Neuronal stem cell (in vitro differentiated cells): ENCODE measurements around the gene DLK1.
A peak's percentile ranks its signal among the peaks of the same experiment; 100 is the strongest.

Experiments
- DNase-seq: peaks from one replicate; pipeline ENCODE4 v3.0.0-alpha.2; 2013; ENCODE audit warnings: low spot score
- H2AFZ ChIP-seq: one replicate; pipeline ENCODE4 v1.6.1; 2013; ENCODE audit warnings: mild to moderate bottlenecking, low read length, inconsistent platforms
- H2AK5ac ChIP-seq: 2 replicates; pipeline ENCODE4 v1.6.1; 2013; ENCODE audit warnings: low read depth, mild to moderate bottlenecking, inconsistent platforms, low read length, moderate library complexity, mixed read lengths
- H2BK120ac ChIP-seq: 2 replicates; pipeline ENCODE4 v1.6.1; 2013; ENCODE audit warnings: low read depth, mild to moderate bottlenecking, inconsistent platforms, low read length, moderate library complexity, mixed read lengths
- H2BK12ac ChIP-seq: one replicate; pipeline ENCODE4 v1.6.1; 2013; ENCODE audit warnings: low read length, inconsistent platforms
- H2BK15ac ChIP-seq: 2 replicates; pipeline ENCODE4 v1.6.1; 2013; ENCODE audit warnings: mild to moderate bottlenecking, low read length, inconsistent platforms, mixed read lengths
- H2BK5ac ChIP-seq: one replicate; pipeline ENCODE4 v1.6.1; 2013; ENCODE audit warnings: inconsistent platforms, mild to moderate bottlenecking, low read length, moderate library complexity
- H3K14ac ChIP-seq: one replicate; pipeline ENCODE4 v1.6.1; 2013; ENCODE audit warnings: low read length, inconsistent platforms
- H3K18ac ChIP-seq: 2 replicates; pipeline ENCODE4 v1.6.1; 2013; ENCODE audit warnings: low read length, inconsistent platforms
- H3K23ac ChIP-seq: 2 replicates; pipeline ENCODE4 v1.6.1; 2013; ENCODE audit warnings: low read depth, mild to moderate bottlenecking, mixed read lengths, low read length, inconsistent platforms; ENCODE audit not compliant: poor library complexity
- H3K27ac ChIP-seq: replicated peaks from 3 replicates; pipeline ENCODE4 v1.5.1; 2013; ENCODE audit warnings: low read length, inconsistent platforms
- H3K27me3 ChIP-seq, 3 experiments: 2 replicates each; pipeline ENCODE4 v1.6.1; 2013; ENCODE audit warnings: low read length in 3 of 3, mild to moderate bottlenecking in 2 of 3, inconsistent platforms in 1 of 3, low read depth in 1 of 3, mixed read lengths in 1 of 3, moderate library complexity in 1 of 3; ENCODE audit not compliant: control insufficient read depth in 3 of 3, insufficient read depth in 3 of 3
- H3K36me3 ChIP-seq, 2 donors: replicated peaks in 1 of 2; 2 replicates each; pipeline ENCODE4 v1.6.1; 2013; ENCODE audit warnings: low read length in 2 of 2; ENCODE audit not compliant: control insufficient read depth in 2 of 2, insufficient read depth in 2 of 2
- H3K4ac ChIP-seq: 2 replicates; pipeline ENCODE4 v1.6.1; 2013; ENCODE audit warnings: inconsistent platforms, mild to moderate bottlenecking, low read length, moderate library complexity
- H3K4me1 ChIP-seq, 2 donors: 1 replicate in 1 of 2; 2 replicates in 1 of 2; pipeline ENCODE4 v1.6.1; 2013; ENCODE audit warnings: low read length in 2 of 2, low read depth in 1 of 2; ENCODE audit not compliant: control insufficient read depth in 2 of 2, insufficient read depth in 1 of 2
- H3K4me2 ChIP-seq: one replicate; pipeline ENCODE4 v1.6.1; 2013; ENCODE audit warnings: mild to moderate bottlenecking, low read length, inconsistent platforms; ENCODE audit not compliant: insufficient read depth, poor library complexity, severe bottlenecking
- H3K4me3 ChIP-seq, 2 donors: 2 replicates each; pipeline ENCODE4 v1.5.1; 2013; ENCODE audit warnings: low read length in 2 of 2, mild to moderate bottlenecking in 2 of 2, inconsistent platforms in 1 of 2, moderate library complexity in 1 of 2
- H3K79me1 ChIP-seq: one replicate; pipeline ENCODE4 v1.6.1; 2013; ENCODE audit warnings: low read depth, mild to moderate bottlenecking, inconsistent platforms, low read length, moderate library complexity
- H3K9ac ChIP-seq: one replicate; pipeline ENCODE4 v1.6.1; 2013; ENCODE audit warnings: mild to moderate bottlenecking, low read depth, low read length, inconsistent platforms; ENCODE audit not compliant: poor library complexity
- H3K9me3 ChIP-seq, 2 donors: replicated peaks in 1 of 2; 2 replicates each; pipeline versions ENCODE3 to v1.6.1; 2013; ENCODE audit warnings: low read length in 2 of 2, mild to moderate bottlenecking in 2 of 2, inconsistent platforms in 1 of 2, low read depth in 1 of 2, mixed read lengths in 1 of 2, moderate library complexity in 1 of 2; ENCODE audit not compliant: control insufficient read depth in 2 of 2, insufficient read depth in 1 of 2
- H4K8ac ChIP-seq: one replicate; pipeline ENCODE4 v1.6.1; 2013; ENCODE audit warnings: low read depth, mild to moderate bottlenecking, inconsistent platforms, low read length, moderate library complexity
- H4K91ac ChIP-seq: one replicate; pipeline ENCODE4 v1.6.1; 2013; ENCODE audit warnings: low read length, low read depth, mild to moderate bottlenecking, inconsistent platforms; ENCODE audit not compliant: poor library complexity
- WGBS, 2 donors: extraction: QIAGEN DNeasy Blood & Tissue Kit; methylation state at CpG; one replicate each; pipeline ENCODE4 v1.1.7; 2013; ENCODE audit warnings: missing lambda C conversion rate in 2 of 2, mixed read lengths in 1 of 2; ENCODE audit not compliant: insufficient read length in 2 of 2, insufficient replicate concordance in 1 of 2; ENCODE audit errors: extremely low coverage in 2 of 2; 5-methylcytosine and 5-hydroxymethylcytosine counted together

Gene DLK1

GRCh38 chr14:100767788-100768536, 41.3 kb downstream of the DLK1 start:
- H2AFZ ChIP-seq: no peak overlapping the region
- peaks cover 9 to 14% of the 10 kb centered on the region in 2 donors for H3K4me1 ChIP-seq
- WGBS, 2 donors: no CpG with 5 or more reads among the region's 14 CpGs
- H2BK15ac ChIP-seq: no peak overlapping the region
- H3K14ac ChIP-seq: no peak overlapping the region
- no peak overlapping the region for H3K23ac ChIP-seq
- no peak overlapping the region for H3K4me2 ChIP-seq
- peak overlapping the region; percentile 25 for H4K91ac ChIP-seq
- H3K79me1 ChIP-seq: no peaks in the 10 kb centered on the region
- no peak overlapping the region for H3K4me3 ChIP-seq
- no peaks in the 10 kb centered on the region for H3K27me3 ChIP-seq
- H3K27ac ChIP-seq: no peak overlapping the region
- DNase-seq: no peak
- peak overlapping the region; percentile 84 for H3K18ac ChIP-seq
- no peaks in the 10 kb centered on the region for H3K36me3 ChIP-seq
- peak overlapping the region; percentile 0 for H2BK120ac ChIP-seq
- no peak overlapping the region for H3K4ac ChIP-seq
- no peak overlapping the region for H2BK5ac ChIP-seq
- no peak overlapping the region for H3K9ac ChIP-seq
- H4K8ac ChIP-seq: no peak overlapping the region
- peaks cover 4 to 10% of the 10 kb centered on the region in 2 donors for H3K9me3 ChIP-seq
- peak overlapping the region; percentile 51 for H2AK5ac ChIP-seq
- H2BK12ac ChIP-seq: peak overlapping the region; percentile 1

DNA sequence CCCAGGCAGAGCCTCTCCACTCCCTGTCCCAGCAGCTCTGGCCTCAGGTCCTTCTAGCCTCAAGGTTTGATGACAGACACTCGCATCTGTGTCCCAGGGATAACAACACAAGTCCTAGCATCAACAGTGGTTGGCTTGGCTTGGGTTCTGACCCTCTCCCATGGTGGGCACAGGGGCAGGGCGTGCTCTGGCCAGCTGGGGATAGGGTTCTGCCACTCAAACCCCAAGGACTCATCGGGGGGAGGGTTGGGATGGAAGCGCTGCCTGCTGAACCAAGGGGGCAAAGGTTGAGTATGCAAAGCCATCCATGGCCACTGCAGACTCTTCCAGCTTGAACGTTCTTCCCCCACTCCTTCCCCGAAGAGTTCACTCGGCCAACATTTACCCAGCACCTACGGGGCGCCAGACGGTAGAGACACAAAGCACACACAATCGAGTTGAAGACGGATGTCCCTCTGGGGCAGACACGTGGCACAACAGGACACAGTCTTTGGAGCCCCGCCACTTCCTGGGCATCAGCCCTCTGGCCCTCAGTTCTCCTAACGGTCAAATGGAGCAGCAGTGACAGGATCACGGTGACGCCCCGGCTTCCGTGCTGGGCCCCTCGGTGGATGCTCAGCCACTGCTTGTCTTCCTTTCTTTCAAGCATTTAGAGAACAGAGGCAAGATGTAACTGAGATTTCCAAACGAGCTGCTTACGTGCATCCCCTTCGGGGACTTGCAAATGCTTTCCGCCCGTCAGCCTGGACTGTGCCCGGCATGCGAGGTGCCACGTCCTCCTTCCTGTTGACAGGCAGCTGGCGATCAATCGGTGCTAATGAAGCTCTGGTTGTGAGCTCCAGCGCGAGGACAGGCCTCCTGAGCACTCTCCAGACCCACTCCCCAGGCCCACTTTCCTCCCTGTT, 42.6 kb downstream of the DLK1 start:
- no peak overlapping the region for H3K4me2 ChIP-seq
- H2BK120ac ChIP-seq: peak overlapping the region; percentile 6
- no CpG with 5 or more reads among the region's 32 CpGs for WGBS, 2 donors
- no peak for DNase-seq
- H2BK5ac ChIP-seq: no peak overlapping the region
- peak overlapping the region; percentile 69 for H3K18ac ChIP-seq
- no peaks in the 10 kb centered on the region for H3K79me1 ChIP-seq
- no peaks in the 10 kb centered on the region for H3K27me3 ChIP-seq
- no peak overlapping the region for H2AFZ ChIP-seq
- H2AK5ac ChIP-seq: peak overlapping the region; percentile 85
- H3K36me3 ChIP-seq: no peaks in the 10 kb centered on the region
- peaks cover 0 to 7% of the 10 kb centered on the region in 2 donors for H3K9me3 ChIP-seq
- no peak overlapping the region for H3K14ac ChIP-seq
- peak overlapping the region; percentile 29 for H2BK15ac ChIP-seq
- peaks cover 9 to 14% of the 10 kb centered on the region in 2 donors for H3K4me1 ChIP-seq
- H4K8ac ChIP-seq: no peak overlapping the region
- H2BK12ac ChIP-seq: peak overlapping the region; percentile 68
- no peak overlapping the region for H3K4ac ChIP-seq
- no peak overlapping the region for H3K27ac ChIP-seq
- peak overlapping the region; percentile 81 for H4K91ac ChIP-seq
- H3K4me3 ChIP-seq: no peak overlapping the region
- H3K9ac ChIP-seq: peak overlapping the region; percentile 33
- no peak overlapping the region for H3K23ac ChIP-seq

DNA sequence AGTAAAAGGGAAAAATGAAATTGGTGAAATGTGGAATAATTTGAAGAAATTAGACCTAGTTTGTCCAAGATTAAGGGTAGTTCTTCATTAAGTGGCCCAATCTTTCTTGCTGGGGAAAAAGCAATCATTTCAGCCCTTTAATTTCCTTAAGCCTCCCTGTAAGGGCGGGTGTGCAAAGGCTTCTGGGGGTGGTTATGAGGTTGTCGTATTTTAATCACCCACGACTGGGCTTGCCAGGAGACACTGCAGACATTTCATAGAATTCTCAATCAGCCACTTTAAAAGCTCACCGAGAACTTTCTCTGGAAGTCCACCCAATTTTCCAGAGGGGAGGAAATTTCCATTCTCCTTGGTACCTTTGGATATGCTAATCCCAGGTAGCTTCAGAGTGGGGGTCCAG, 43.4 kb downstream of the DLK1 start:
- Histone ChIP-seq H3K4me2 (no peak overlapping the region), H3K9me3 (peaks cover 0 to 7% of the 10 kb centered on the region in 2 donors), H3K79me1 (no peaks in the 10 kb centered on the region), H3K4me1 (peaks cover 1 to 8% of the 10 kb centered on the region in 2 donors), H2BK120ac (no peak overlapping the region), H3K4ac (no peak overlapping the region), H2AFZ (no peak overlapping the region), H3K18ac (peak overlapping the region; percentile 36), H2BK5ac (no peak overlapping the region), H3K27ac (no peak overlapping the region), H3K27me3 (no peaks in the 10 kb centered on the region), H4K91ac (no peak overlapping the region), H3K14ac (no peak overlapping the region), H2AK5ac (no peak overlapping the region), H2BK12ac (no peak overlapping the region), H2BK15ac (peak overlapping the region; percentile 29), H3K23ac (no peak overlapping the region), H4K8ac (no peak overlapping the region), H3K9ac (no peak overlapping the region), H3K36me3 (no peaks in the 10 kb centered on the region), H3K4me3 (no peak overlapping the region)
- no CpG with 5 or more reads among the region's 4 CpGs for WGBS, 2 donors
- DNase-seq: no peak

DNA sequence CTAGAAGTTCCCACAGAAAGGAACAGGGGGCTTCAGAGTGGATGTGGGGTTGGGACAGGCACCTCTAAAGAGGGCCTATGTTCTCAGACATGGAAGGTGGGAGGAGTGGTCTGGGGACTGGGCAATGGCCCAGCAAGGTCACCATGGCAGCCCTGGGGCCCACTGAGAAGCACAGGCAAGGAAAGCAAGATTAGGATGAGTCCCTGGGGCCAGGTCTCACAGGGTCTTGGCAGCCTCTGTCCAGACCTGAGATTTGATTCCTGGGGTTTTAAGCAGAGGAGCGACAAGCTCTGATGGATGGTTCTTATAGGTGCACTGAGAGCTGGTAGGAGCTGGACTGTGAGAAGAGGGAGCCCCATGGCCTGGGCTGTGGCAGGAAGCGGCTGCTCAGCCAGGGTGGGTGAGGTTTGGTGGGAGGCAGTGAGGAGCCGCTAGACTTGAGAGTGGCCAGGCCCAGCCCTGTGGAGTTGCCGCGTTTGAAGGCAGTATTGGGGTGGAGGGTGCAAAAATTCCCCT, 44.0 kb downstream of the DLK1 start:
- no peak overlapping the region for H4K8ac ChIP-seq
- no peak overlapping the region for H2BK120ac ChIP-seq
- no peak overlapping the region for H4K91ac ChIP-seq
- no peak overlapping the region for H3K14ac ChIP-seq
- no peak overlapping the region for H3K23ac ChIP-seq
- H3K79me1 ChIP-seq: no peaks in the 10 kb centered on the region
- H3K27ac ChIP-seq: no peak overlapping the region
- no peaks in the 10 kb centered on the region for H3K36me3 ChIP-seq
- H2BK12ac ChIP-seq: no peak overlapping the region
- peaks cover 0 to 7% of the 10 kb centered on the region in 2 donors for H3K9me3 ChIP-seq
- H2AFZ ChIP-seq: no peak overlapping the region
- DNase-seq: no peak
- H2AK5ac ChIP-seq: peak overlapping the region; percentile 49
- WGBS, 2 donors: no CpG with 5 or more reads among the region's 5 CpGs
- peak overlapping the region; percentile 61 for H3K18ac ChIP-seq
- peaks cover 1 to 3% of the 10 kb centered on the region in 2 donors for H3K4me1 ChIP-seq
- no peak overlapping the region for H3K4me2 ChIP-seq
- H2BK15ac ChIP-seq: no peak overlapping the region
- H3K27me3 ChIP-seq: no peaks in the 10 kb centered on the region
- no peak overlapping the region for H3K4me3 ChIP-seq
- H2BK5ac ChIP-seq: peak overlapping the region; percentile 49
- H3K4ac ChIP-seq: no peak overlapping the region
- H3K9ac ChIP-seq: no peak overlapping the region
